CD8-positive, alpha-beta memory T cell (primary cell): ENCODE results near the gene P2RY1. TPM values are rescaled to one million over a fixed set of nuclear protein-coding genes. Genes with fewer than 3 reads are reported as not detected.

Experiments
- CTCF ChIA-PET: fragments of 350-600 bp; sonication (Branson Sonifier 250); formaldehyde crosslinking; loops from one replicate; lab custom pipeline; 2021; ENCODE audit warnings: antibody characterized with exemption; lab: Charles Lee
- POLR2A ChIA-PET: fragments of 350-600 bp; sonication (Branson Sonifier 250); formaldehyde crosslinking; loops from one replicate; lab custom pipeline; 2021; ENCODE audit warnings: antibody characterized with exemption; lab: Charles Lee
- DNase-seq, 5 donors: peaks; one replicate each; pipeline versions ENCODE4 v3.0.0 to v3.0.0-alpha.2; 2020 to 2022; ENCODE audit warnings: mixed read lengths in 1 of 5
- H3K27ac ChIP-seq: one replicate; pipeline ENCODE4 v1.7.0; 2013; ENCODE audit warnings: low read depth, mild to moderate bottlenecking, low read length, moderate library complexity
- H3K27me3 ChIP-seq: 2 replicates; pipeline ENCODE4 v1.7.0; 2013; ENCODE audit warnings: low read length, mild to moderate bottlenecking; ENCODE audit not compliant: insufficient read depth, poor library complexity, severe bottlenecking
- H3K36me3 ChIP-seq: 2 replicates; pipeline ENCODE4 v1.7.0; 2013; ENCODE audit warnings: mild to moderate bottlenecking, low read length, moderate library complexity; ENCODE audit not compliant: insufficient read depth
- H3K4me1 ChIP-seq: 2 replicates; pipeline ENCODE4 v1.7.0; 2013; ENCODE audit warnings: mild to moderate bottlenecking, low read length, moderate library complexity; ENCODE audit not compliant: insufficient read depth
- H3K4me3 ChIP-seq: 2 replicates; pipeline ENCODE4 v1.7.0; 2013; ENCODE audit warnings: mild to moderate bottlenecking, low read length
- H3K9me3 ChIP-seq: 2 replicates; pipeline ENCODE4 v1.7.0; 2013; ENCODE audit warnings: mild to moderate bottlenecking, low read length
- H3K27ac Mint-ChIP-seq, 8 donors: one replicate each; pipeline ENCODE4 v1.8.0; 2020 to 2021; ENCODE audit warnings: mixed read lengths in 8 of 8, mild to moderate bottlenecking in 6 of 8, inconsistent platforms in 3 of 8, moderate library complexity in 3 of 8
- H3K27me3 Mint-ChIP-seq, 2 donors: one replicate each; pipeline ENCODE4 v1.8.0; 2020 to 2021; ENCODE audit warnings: mixed read lengths in 2 of 2, mild to moderate bottlenecking in 1 of 2, moderate library complexity in 1 of 2
- H3K36me3 Mint-ChIP-seq, 3 donors: one replicate each; pipeline ENCODE4 v1.8.0; 2020 to 2021; ENCODE audit warnings: mixed read lengths in 3 of 3, inconsistent platforms in 1 of 3, mild to moderate bottlenecking in 1 of 3
- H3K4me1 Mint-ChIP-seq, 3 donors: one replicate each; pipeline ENCODE4 v1.8.0; 2020 to 2021; ENCODE audit warnings: mixed read lengths in 3 of 3, inconsistent platforms in 1 of 3, mild to moderate bottlenecking in 1 of 3
- H3K4me3 Mint-ChIP-seq, 7 donors: one replicate each; pipeline ENCODE4 v1.8.0; 2020 to 2021; ENCODE audit warnings: mixed read lengths in 7 of 7, mild to moderate bottlenecking in 6 of 7, moderate library complexity in 4 of 7, inconsistent platforms in 2 of 7
- H3K9me3 Mint-ChIP-seq, 5 donors: one replicate each; pipeline ENCODE4 v1.8.0; 2020 to 2022; ENCODE audit warnings: mixed read lengths in 5 of 5, mild to moderate bottlenecking in 3 of 5, moderate library complexity in 2 of 5, inconsistent platforms in 1 of 5
- polyA plus RNA-seq: library from polyadenylated mRNA; unstranded; fragments of 300-500 nt; fragmentation: Illumina TruSeq; gene quantifications from one replicate; pipeline ENCODE4 v1.2.3, GENCODE V29; 2021
- total RNA-seq, 2 experiments: library from RNA; stranded (reverse); gene quantifications; one replicate each; pipeline ENCODE4 v1.2.3, GENCODE V29; 2021

P2RY1 gene
- total and polyA plus RNA-seq, 3 experiments from 2014 or later = 0.16 to 0.18 TPM; not detected in 1

DNA sequence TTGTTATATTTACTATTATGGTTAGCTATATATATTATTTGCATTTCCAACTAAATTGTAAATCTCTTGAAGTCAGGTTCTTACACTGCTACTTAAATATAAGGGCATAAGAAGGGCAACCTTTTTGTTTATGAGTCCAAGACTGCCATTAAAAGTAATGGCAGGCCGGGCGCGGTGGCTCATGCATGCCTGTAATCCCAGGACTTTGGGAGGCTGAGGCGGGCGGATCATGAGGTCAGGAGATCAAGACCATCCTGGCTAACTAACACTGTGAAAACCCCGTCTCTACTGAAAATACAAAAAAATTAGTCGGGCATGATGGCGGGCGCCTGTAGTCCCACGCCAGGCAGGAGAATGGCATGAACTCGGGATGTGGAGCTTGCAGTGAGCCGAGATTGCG is 2.9 kb upstream of the P2RY1 start:
- H3K4me1 ChIP-seq = no peaks in the 10 kb centered on the region
- no peaks in the 10 kb centered on the region for H3K36me3 ChIP-seq
- ChIA-PET CTCF (no interaction called here), POLR2A (no interaction called here)
- H3K9me3 ChIP-seq = no peaks in the 10 kb centered on the region
- H3K9me3 Mint-ChIP-seq = peaks cover 0 to 5% (median 2%) of the 10 kb centered on the region in 5 donors
- H3K27me3 ChIP-seq = no peaks in the 10 kb centered on the region
- H3K4me1 Mint-ChIP-seq = peaks cover 9 to 21% (median 11%) of the 10 kb centered on the region in 3 donors
- H3K36me3 Mint-ChIP-seq = no peaks in the 10 kb centered on the region
- no peak for DNase-seq
- H3K27ac ChIP-seq = no peak overlapping the region
- no peak overlapping the region for H3K4me3 Mint-ChIP-seq
- no peak overlapping the region for H3K27ac Mint-ChIP-seq
- peaks cover 22 to 28% of the 10 kb centered on the region in 2 donors for H3K27me3 Mint-ChIP-seq
- no peak overlapping the region for H3K4me3 ChIP-seq

DNA sequence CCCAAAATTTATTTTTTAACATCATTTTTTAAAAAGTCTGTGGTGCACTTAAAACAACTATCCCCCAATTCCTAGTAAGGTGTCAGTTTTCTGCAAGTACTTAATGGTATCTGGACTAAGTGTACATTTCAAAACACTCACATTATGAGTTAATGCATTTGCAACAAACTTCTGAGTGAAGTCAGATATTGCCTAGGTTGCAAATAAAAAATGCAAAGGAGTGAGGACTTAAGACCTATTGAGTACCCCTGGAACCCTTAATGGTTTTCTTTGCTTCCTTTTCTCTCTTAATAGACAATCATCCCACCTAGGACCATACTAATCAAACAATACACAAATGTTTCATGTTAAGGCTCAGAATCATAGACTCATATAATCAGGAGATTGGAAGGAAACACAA is 1.8 kb upstream of the P2RY1 start:
- no peak overlapping the region for H3K4me3 Mint-ChIP-seq
- no peak overlapping the region for H3K27ac ChIP-seq
- peaks cover 22 to 28% of the 10 kb centered on the region in 2 donors for H3K27me3 Mint-ChIP-seq
- peaks cover 9 to 21% (median 11%) of the 10 kb centered on the region in 3 donors for H3K4me1 Mint-ChIP-seq
- CTCF ChIA-PET = no interaction called here
- no peaks in the 10 kb centered on the region for H3K36me3 ChIP-seq
- no peaks in the 10 kb centered on the region for H3K27me3 ChIP-seq
- DNase-seq = no peak
- H3K36me3 Mint-ChIP-seq = no peaks in the 10 kb centered on the region
- H3K9me3 ChIP-seq = no peaks in the 10 kb centered on the region
- no peak overlapping the region for H3K4me3 ChIP-seq
- H3K9me3 Mint-ChIP-seq = peaks cover 0 to 5% (median 2%) of the 10 kb centered on the region in 5 donors
- POLR2A ChIA-PET = no interaction called here
- no peak overlapping the region for H3K27ac Mint-ChIP-seq
- H3K4me1 ChIP-seq = no peaks in the 10 kb centered on the region

- CTCF ChIA-PET = no interaction called here
- no peak overlapping the region for H3K27ac Mint-ChIP-seq
Observed at GRCh38 chr3:152834191-152834775, 648 bp upstream of the P2RY1 start.

DNA sequence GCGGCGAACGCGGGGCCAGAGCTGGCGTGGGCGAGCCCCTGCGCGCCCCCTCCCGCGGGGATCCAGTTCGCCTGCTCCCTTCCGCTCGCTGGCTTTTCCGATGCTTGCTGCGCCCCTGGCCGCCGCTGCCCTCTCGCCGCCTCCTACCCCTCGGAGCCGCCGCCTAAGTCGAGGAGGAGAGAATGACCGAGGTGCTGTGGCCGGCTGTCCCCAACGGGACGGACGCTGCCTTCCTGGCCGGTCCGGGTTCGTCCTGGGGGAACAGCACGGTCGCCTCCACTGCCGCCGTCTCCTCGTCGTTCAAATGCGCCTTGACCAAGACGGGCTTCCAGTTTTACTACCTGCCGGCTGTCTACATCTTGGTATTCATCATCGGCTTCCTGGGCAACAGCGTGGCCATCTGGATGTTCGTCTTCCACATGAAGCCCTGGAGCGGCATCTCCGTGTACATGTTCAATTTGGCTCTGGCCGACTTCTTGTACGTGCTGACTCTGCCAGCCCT is 721 bp downstream of the P2RY1 start:
- peaks cover 22 to 39% of the 10 kb centered on the region in 2 donors for H3K27me3 Mint-ChIP-seq
- H3K4me3 Mint-ChIP-seq = peak overlapping the region in 6 of 7 donors; percentile 31 to 72 (median 57)
- H3K4me3 ChIP-seq = no peak overlapping the region
- peaks cover 0 to 5% (median 2%) of the 10 kb centered on the region in 5 donors for H3K9me3 Mint-ChIP-seq
- POLR2A ChIA-PET = no interaction called here
- no peak for DNase-seq
- H3K27ac ChIP-seq = peak overlapping the region; percentile 51
- H3K27ac Mint-ChIP-seq = no peak overlapping the region
- no peaks in the 10 kb centered on the region for H3K4me1 ChIP-seq
- H3K9me3 ChIP-seq = no peaks in the 10 kb centered on the region
- CTCF ChIA-PET = no interaction called here
- no peaks in the 10 kb centered on the region for H3K36me3 Mint-ChIP-seq
- H3K4me1 Mint-ChIP-seq = peaks cover 9 to 21% (median 11%) of the 10 kb centered on the region in 3 donors
- H3K27me3 ChIP-seq = no peaks in the 10 kb centered on the region
- H3K36me3 ChIP-seq = no peaks in the 10 kb centered on the region

More at GRCh38 chr3:152834191-152834775, 648 bp upstream of the P2RY1 start:
- peak overlapping the region in 4 of 7 donors; percentile 49 to 64 (median 59) for H3K4me3 Mint-ChIP-seq
- DNase-seq = no peak
- Histone ChIP-seq H3K4me1 (no peaks in the 10 kb centered on the region), H3K36me3 (no peaks in the 10 kb centered on the region), H3K27me3 (no peaks in the 10 kb centered on the region), H3K27ac (peak overlapping the region; percentile 40), H3K4me3 (no peak overlapping the region), H3K9me3 (no peaks in the 10 kb centered on the region)
- H3K9me3 Mint-ChIP-seq = peaks cover 0 to 5% (median 2%) of the 10 kb centered on the region in 5 donors
- POLR2A ChIA-PET = no interaction called here
- peaks cover 9 to 21% (median 11%) of the 10 kb centered on the region in 3 donors for H3K4me1 Mint-ChIP-seq
- peaks cover 22 to 39% of the 10 kb centered on the region in 2 donors for H3K27me3 Mint-ChIP-seq
- no peaks in the 10 kb centered on the region for H3K36me3 Mint-ChIP-seq

DNA sequence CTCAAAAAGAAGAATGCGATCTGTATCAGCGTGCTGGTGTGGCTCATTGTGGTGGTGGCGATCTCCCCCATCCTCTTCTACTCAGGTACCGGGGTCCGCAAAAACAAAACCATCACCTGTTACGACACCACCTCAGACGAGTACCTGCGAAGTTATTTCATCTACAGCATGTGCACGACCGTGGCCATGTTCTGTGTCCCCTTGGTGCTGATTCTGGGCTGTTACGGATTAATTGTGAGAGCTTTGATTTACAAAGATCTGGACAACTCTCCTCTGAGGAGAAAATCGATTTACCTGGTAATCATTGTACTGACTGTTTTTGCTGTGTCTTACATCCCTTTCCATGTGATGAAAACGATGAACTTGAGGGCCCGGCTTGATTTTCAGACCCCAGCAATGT is 1.3 kb downstream of the P2RY1 start:
- Mint-ChIP-seq H3K4me3 (peak overlapping the region in 4 of 7 donors; percentile 50 to 72 (median 62)), H3K36me3 (no peaks in the 10 kb centered on the region), H3K27me3 (peaks cover 22 to 39% of the 10 kb centered on the region in 2 donors), H3K4me1 (peaks cover 9 to 21% (median 11%) of the 10 kb centered on the region in 3 donors), H3K9me3 (peaks cover 0 to 5% (median 2%) of the 10 kb centered on the region in 5 donors), H3K27ac (no peak overlapping the region)
- no peak for DNase-seq
- ChIA-PET POLR2A (no interaction called here), CTCF (no interaction called here)
- Histone ChIP-seq H3K4me3 (no peak overlapping the region), H3K9me3 (no peaks in the 10 kb centered on the region), H3K36me3 (no peaks in the 10 kb centered on the region), H3K27me3 (no peaks in the 10 kb centered on the region), H3K4me1 (no peaks in the 10 kb centered on the region), H3K27ac (peak overlapping the region; percentile 51)

- Mint-ChIP-seq H3K36me3 (no peaks in the 10 kb centered on the region), H3K27me3 (peaks cover 14 to 25% of the 10 kb centered on the region in 2 donors), H3K4me3 (no peak overlapping the region), H3K4me1 (peaks cover 7 to 17% (median 9%) of the 10 kb centered on the region in 3 donors), H3K27ac (no peak overlapping the region), H3K9me3 (peaks cover 0 to 5% (median 0%) of the 10 kb centered on the region in 5 donors)
- Histone ChIP-seq H3K27ac (no peak overlapping the region), H3K36me3 (no peaks in the 10 kb centered on the region), H3K9me3 (no peaks in the 10 kb centered on the region), H3K27me3 (no peaks in the 10 kb centered on the region), H3K4me3 (no peak overlapping the region), H3K4me1 (no peaks in the 10 kb centered on the region)
- ChIA-PET CTCF (no interaction called here), POLR2A (no interaction called here)
- DNase-seq = no peak
Observed at GRCh38 chr3:152839511-152839910, 4.6 kb downstream of the P2RY1 start.

DNA sequence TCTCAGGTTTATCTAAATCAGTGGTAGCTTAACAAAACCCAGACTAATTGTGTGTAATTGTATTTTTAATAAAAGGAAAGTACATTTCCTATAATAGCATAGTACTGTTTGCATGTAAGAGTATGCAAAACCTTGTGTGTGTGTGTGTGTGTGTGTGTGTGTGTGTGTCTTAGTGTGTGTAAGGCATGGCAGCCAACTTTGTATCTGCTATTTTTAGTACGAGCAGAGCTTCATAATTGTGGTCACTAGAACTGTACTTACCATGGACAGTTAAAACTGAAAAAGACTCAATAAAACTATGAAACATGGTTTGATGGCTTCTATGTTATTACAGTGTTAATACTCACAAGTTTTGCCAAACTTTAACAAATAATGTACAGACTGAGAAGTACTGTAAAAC is 6.2 kb downstream of the P2RY1 start:
- Mint-ChIP-seq H3K27me3 (peaks cover 7 to 17% of the 10 kb centered on the region in 2 donors), H3K4me1 (peaks cover 2 to 4% (median 4%) of the 10 kb centered on the region in 3 donors), H3K36me3 (no peaks in the 10 kb centered on the region), H3K27ac (no peak overlapping the region), H3K4me3 (no peak overlapping the region), H3K9me3 (peaks cover 0 to 3% (median 0%) of the 10 kb centered on the region in 5 donors)
- POLR2A ChIA-PET = no interaction called here
- no peak for DNase-seq
- CTCF ChIA-PET = no interaction called here
- Histone ChIP-seq H3K4me3 (no peak overlapping the region), H3K4me1 (no peaks in the 10 kb centered on the region), H3K27me3 (no peaks in the 10 kb centered on the region), H3K9me3 (no peaks in the 10 kb centered on the region), H3K36me3 (no peaks in the 10 kb centered on the region), H3K27ac (no peak overlapping the region)

DNA sequence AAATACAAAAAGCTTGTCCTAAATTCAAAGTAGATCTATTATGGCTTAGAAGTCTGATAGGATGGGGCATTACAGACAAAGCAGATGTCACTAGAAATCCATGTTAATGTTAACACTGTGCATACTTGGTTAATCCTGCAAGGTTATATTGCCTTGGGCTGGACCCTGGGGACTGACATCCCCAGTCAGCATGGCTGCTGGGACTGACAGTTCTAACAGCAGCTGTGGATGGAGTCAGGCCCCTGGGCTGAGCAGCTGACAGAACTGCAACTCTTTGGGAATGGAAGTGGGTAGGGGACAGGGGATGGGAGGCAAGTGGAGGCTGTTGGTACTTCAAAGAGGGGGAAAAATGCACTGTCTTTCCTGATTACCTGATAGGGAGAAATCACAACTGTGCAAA is 7.5 kb downstream of the P2RY1 start:
- Histone ChIP-seq H3K4me1 (no peaks in the 10 kb centered on the region), H3K27ac (no peak overlapping the region), H3K4me3 (no peak overlapping the region), H3K36me3 (no peaks in the 10 kb centered on the region), H3K9me3 (no peaks in the 10 kb centered on the region), H3K27me3 (no peaks in the 10 kb centered on the region)
- no peaks in the 10 kb centered on the region for H3K36me3 Mint-ChIP-seq
- DNase-seq = no peak
- H3K27ac Mint-ChIP-seq = no peak overlapping the region
- POLR2A ChIA-PET = no interaction called here
- CTCF ChIA-PET = no interaction called here
- peaks cover 3 to 12% of the 10 kb centered on the region in 2 donors for H3K27me3 Mint-ChIP-seq
- H3K9me3 Mint-ChIP-seq = peaks cover 0 to 2% (median 1%) of the 10 kb centered on the region in 5 donors
- H3K4me3 Mint-ChIP-seq = no peak overlapping the region
- no peaks in the 10 kb centered on the region for H3K4me1 Mint-ChIP-seq
